Measurements from ENCODE around the gene ZFR.

ZFR gene

DNA sequence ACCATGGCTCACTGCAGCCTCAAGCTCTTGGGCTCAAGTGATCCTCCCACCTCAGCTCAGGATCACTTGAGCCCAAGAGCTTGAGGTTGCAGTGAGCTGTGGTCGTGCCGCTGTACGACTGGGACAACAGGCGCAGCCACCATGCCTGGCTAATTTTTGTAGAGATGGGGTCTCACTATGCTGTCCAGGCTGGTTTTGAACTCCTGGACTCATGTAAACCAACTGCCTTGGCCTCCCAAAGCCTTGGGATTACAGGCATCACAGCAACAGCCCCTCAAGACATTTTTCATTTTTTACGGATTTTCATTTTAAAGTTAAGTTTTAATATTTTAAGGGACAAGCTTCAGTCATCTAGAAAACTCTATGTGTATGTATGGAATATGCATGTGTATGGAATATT lies 78.9 kb downstream of the ZFR start:
- no peak overlapping the region for H3K4me3 ChIP-seq (ENCODE audit: low read depth, low read length)

DNA sequence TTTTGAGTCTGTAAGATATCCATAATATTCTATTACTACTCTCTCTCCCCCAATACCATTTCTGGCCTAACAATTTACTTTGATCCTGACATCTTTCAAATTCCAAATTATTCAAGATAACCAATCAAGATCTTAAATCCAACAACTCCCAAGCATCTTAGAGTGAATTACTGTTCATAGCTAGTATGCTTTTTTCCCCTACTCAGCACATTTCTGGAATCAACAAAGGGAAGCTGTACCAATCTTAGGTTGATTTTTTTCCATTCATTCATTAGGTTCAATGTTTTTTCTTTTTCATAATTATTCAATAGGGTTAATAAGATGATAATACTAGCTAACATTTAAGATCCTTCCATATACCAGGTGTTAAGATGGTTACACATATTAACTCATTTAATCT lies 81.5 kb downstream of the ZFR start:
- H3K4me3 ChIP-seq (ENCODE audit: low read depth, low read length): no peak overlapping the region

DNA sequence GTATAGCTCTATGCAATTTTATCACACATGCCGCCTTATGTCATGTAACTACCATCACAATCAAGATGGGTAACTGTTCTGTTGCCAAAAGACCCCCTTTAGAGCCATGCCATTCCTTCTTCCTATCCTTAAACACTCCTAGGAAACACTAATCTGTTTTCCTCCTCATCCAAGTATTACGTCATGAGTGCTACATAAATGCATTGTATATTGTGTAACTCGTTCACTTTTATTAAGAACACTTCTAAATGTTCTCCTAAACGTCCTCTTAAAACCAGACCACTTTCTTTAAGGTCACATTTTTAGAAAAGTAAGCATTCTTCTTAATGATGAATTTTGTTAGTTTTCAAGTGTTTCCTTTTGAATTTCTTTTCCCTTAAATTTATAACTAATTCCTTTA lies 82.0 kb downstream of the ZFR start:
- H3K4me3 ChIP-seq (ENCODE audit: low read depth, low read length): no peak overlapping the region

DNA sequence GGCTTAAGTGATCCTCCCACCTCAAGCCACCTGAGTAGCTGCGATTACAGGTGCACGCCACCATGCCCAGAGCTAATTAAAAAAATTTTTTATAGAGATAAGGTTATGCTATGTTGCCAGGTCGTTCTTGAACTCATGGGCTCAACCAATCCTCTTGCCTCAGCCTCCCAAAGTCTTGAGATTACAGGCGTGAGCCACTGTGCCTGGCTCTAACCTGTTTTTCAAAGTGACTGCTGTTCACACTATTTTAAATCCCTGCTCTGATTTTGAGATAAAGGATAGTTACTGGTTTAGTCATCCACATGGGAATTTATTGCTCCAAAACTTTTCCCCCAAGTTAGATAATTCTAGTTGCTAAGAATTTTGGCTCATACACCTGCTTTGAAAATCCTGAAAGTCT lies 83.6 kb downstream of the ZFR start:
- no peak overlapping the region for H3K4me3 ChIP-seq (ENCODE audit: low read depth, low read length)

DNA sequence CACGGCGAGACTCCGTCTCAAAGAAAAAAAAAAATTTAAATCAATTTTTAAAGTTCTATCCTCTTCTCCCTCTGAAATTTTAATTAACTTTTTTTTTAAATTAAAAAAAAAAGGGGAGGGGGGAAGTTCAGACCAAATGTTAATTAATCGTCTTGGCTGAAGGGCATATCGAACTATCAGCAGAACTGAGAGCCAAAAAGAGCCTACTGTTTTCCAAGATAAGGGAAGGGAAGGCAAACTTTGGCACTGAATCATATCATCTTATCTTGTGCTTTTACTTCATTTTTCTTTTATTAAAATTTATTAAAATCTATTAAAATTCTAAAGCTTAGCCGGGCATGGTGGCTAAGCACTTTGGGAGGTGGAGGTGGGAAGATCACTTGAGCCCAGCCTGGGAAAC lies 85.9 kb downstream of the ZFR start:
- no peak overlapping the region for H3K4me3 ChIP-seq (ENCODE audit: low read depth, low read length)

DNA sequence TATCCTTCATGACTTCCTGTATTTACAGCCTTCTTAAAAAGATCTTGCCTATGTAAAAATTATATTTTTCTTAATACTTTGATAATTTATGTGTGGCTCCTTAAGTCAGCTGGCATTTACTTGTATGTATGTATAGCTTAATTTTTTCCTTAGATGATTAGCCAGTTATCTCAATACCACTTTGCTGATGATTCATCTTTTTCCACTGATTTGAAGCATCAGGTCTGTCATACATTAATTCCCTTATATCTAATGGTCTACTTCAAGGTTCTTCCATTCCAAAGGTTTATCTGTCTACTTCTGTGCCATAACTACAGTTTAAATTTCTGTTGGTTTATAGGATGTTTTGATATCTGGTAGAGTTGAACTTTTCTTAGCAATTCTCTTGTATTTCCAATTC lies 86.9 kb downstream of the ZFR start:
- H3K4me3 ChIP-seq (ENCODE audit: low read depth, low read length): no peak overlapping the region

DNA sequence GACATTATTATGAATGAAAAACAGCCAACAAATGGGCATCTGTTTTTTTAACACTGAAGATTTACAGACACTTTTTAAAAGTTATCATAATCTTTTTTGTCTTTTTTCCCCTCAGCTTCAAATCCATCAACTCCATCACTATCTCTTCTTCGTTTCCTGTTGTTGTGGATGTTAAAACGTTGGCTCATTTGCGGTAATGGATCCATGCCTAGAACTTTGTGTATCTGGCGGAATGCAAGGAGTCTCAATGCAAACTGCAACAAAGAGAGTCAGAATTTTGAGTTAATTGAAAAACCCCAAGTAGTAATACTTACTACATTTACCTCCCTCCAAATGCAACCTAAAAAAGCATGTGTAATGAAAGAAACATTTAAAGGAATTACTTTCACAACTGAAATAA lies 88.9 kb downstream of the ZFR start:
- H3K4me3 ChIP-seq (ENCODE audit: low read depth, low read length): no peak overlapping the region

DNA sequence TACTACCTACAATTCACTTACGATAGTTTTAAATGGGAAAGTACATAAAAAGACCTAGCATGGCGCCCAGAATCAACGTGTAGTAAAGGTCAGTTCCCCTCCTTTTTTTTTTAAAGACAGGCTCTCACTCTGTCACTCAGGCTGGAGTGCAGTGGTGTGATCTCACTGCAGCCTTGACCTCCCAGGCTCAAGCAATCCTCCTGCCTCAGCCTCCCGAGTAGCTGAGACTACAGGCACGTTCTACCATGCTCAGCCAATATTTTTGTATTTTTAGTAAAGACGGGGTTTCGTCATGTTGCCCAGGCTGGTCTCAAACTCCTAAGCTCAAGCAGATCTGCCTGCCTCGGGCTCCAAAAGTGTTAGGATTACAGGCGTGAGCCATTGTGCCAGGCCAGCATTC lies 91.1 kb downstream of the ZFR start:
- H3K4me3 ChIP-seq (ENCODE audit: low read depth, low read length): no peak overlapping the region

DNA sequence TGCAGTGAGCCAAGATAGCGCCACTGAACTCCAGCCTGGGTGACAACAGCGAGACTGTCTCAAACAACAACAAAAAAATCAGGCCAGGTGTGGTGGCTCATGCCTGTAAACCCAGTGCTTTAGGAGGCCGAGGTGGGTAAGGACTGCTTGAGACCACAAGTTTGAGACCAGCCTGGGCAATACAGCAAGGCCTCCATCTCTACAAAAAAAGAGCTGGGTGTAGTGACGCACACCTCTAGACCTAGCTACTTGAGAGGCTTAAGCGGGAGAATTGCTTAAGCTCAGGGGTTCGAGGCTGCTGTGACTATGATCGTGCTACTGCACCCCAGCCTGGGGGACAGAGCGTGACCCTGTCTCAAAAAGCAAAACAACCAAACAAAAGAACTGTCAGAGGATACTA lies 91.9 kb downstream of the ZFR start:
- H3K4me3 ChIP-seq (ENCODE audit: low read depth, low read length): no peak overlapping the region

DNA sequence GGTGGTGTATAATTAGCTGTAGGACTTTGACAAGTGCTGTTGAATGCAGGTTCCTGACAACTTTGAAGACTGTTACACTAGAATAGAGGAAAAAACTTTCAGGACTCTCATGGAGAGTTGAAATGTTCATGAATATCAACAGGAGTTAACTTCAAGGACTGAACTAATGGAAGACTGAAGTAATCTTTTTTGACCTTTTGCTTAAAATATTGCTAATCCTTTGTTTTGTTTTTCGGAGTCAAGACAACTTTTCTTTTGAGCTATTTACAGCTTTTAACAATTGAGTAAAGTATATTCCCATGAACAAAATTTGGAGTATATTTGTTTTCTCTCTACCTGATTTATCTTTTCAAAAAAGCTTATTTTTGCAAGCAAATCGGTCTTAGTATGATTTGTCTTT lies 97.7 kb downstream of the ZFR start:
- H3K4me3 ChIP-seq (ENCODE audit: low read depth, low read length): no peak overlapping the region

DNA sequence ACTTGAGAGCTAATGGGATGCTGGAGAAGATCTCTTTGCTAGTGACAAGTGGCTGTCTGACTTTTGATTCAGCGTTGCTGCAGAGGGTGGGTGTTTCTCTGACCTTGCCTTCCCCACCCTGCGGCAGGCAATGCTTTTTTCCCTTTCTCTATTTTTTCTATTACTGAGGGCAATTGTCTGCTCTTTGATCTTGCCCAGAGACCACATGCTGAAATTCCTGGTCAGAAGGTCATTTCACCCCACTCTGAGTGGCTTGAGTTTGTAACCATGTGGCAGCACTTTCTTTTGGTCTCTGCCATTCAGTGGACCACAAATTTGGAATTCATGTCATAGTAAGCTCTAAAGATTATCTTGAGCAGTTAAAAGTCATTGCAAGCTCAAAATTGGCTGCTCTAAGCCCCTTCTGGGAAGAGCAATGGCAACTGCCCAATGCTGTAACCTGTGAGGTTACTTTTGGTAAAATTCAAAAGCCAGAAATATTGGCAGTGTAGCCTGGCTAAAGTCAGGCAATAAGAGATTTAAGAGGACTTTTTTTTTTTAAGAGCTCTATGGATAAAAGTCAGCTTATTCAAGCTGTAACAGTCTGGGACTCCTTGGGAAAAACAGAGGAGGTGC lies 101.4 kb downstream of the ZFR start:
- H3K4me3 ChIP-seq (ENCODE audit: low read depth, low read length): no peak overlapping the region

DNA sequence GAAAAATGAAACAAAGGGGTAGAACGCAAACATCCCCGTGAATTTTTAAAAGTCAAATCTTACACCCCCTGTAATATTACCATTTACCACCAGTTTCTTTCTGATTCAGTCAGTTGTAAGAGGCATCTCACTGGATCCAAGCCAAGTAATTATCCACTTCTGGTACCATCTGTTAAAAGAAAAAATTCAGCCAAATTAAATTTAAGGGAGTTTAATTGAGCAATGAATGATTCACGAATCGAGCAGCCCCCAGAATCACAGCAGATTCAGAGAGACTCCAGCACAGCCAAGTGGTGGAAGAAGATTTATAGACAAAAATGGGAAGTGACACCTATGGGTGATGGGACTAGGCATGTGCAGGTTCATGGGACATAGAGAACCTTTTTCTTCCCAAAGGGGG lies 101.9 kb downstream of the ZFR start:
- no peak overlapping the region for H3K4me3 ChIP-seq (ENCODE audit: low read depth, low read length)

DNA sequence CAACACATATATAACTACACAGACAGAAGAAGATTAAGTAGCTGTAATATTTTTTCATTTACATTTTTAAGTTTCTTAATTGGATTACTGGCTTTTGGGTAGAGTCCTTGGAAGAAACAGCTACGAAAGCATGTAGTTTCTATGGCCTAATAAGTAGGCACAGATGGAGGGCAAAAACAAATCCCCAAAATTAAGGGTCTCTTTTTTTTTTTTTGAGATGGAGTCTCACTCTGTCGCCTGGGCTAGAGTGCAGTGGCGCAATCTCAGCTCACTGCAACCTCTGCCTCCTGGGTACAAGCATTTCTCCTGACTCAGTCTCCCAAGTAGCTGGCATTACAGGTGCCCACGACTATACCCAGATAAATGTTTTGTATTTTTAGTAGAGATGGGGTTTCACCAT lies 104.7 kb downstream of the ZFR start:
- no peak overlapping the region for H3K4me3 ChIP-seq (ENCODE audit: low read depth, low read length)

DNA sequence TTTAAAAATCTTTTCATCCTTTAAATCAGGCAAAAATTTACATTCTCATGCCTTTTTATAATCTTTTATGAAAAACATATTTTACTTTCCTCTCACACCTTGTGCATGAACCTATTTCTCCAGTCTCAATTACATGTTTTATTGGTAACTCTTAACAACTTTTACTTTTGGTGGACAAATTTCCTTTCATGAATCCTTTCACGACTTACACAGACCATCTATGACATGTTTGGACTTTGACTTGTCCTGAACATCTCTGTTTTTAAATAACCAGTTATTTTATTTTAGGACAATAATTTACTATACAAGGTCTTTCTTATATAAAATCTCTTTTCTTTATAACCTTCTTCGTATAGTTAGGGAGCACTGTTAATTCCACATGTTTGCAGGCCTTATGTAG lies 105.3 kb downstream of the ZFR start:
- no peak overlapping the region for H3K4me3 ChIP-seq (ENCODE audit: low read depth, low read length)

DNA sequence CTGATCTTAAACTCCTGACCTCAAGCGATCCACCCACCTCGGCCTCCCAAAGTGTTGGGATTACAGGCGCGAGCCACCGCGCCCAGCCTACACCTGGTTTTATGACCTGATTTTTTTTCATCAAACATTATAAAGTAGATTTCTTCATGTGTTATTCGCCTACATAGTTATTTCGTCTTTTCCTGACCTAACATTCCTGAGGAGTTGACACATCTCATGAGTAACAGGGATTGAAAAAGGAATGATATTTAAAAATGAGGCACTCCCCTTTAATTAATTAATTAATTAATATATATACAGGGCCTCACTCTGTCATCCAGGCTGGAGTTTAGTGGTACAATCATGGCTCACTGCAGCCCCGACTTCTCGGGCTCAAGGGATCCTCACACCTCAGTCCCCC lies 111.6 kb downstream of the ZFR start:
- H3K4me3 ChIP-seq (ENCODE audit: low read depth, low read length): no peak overlapping the region

DNA sequence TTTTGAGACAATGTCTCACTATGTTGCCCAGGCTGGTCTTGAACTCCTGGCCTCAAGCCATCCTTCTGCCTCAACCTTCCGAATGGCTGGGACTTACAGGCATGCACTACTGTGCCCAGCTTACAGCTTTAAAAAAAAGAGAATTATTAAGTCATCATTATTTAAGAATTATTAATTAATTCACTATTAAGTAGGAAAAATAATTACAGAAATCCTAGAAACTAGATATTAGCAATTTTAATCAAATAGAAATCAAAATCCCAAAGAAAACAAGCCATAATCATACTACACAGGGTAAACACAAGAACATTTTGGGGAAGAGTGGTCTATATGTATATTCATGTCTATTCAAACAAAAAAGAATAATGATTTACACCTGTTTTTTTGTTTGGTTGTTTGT lies 112.2 kb downstream of the ZFR start:
- H3K4me3 ChIP-seq (ENCODE audit: low read depth, low read length): no peak overlapping the region

DNA sequence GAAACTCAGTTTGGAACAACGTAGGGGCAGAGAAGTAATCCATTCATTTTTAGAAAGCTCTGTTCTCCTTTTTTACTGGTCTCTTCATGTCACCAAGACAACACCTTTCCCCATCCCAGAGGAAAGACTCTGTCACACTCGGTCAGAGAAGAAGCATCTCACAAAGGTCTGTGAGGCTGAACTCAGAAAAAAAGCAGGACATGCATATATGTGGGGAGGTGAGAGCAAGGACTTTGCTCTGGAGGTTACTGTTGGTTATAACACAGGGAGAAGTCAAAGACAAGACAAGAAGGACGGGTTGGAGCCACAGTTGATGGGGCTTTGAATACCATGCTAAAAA lies 112.6 kb downstream of the ZFR start:
- H3K4me3 ChIP-seq (ENCODE audit: low read depth, low read length): no peak overlapping the region

DNA sequence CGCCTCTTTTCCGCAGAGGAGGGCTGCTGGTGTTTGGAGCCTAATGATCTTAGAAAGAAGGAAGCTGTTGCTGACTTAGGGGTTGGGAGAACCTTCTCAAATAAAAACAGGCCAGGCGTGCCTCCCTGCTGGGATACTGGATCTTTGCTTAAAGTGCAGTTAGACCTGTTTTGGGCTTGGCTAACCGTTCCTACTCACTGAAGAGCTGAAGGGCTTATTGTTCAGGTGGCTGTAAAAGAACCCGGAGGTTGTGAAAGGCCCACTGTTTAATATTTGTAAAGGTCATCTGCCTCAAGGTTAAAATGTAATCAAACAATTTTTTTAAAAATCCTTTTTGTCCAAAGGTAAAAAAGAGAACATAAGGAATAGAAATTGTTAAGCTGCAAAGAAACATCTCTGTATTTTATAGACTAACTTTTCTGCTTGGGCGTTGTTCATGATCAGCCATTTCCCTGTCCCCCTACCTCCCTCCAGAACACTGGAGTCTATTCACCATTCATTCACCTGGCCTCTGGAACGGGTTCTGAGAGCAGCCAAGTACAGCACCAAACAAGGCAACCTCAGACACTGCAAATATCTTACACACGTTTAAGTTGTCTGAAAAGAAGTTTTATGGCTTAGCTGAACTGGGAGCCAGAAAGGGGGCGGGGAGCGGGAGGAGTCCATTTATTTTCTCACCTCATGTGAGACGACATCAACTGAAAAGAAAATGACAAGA lies 113.2 kb downstream of the ZFR start:
- H3K4me3 ChIP-seq (ENCODE audit: low read depth, low read length): no peak overlapping the region

DNA sequence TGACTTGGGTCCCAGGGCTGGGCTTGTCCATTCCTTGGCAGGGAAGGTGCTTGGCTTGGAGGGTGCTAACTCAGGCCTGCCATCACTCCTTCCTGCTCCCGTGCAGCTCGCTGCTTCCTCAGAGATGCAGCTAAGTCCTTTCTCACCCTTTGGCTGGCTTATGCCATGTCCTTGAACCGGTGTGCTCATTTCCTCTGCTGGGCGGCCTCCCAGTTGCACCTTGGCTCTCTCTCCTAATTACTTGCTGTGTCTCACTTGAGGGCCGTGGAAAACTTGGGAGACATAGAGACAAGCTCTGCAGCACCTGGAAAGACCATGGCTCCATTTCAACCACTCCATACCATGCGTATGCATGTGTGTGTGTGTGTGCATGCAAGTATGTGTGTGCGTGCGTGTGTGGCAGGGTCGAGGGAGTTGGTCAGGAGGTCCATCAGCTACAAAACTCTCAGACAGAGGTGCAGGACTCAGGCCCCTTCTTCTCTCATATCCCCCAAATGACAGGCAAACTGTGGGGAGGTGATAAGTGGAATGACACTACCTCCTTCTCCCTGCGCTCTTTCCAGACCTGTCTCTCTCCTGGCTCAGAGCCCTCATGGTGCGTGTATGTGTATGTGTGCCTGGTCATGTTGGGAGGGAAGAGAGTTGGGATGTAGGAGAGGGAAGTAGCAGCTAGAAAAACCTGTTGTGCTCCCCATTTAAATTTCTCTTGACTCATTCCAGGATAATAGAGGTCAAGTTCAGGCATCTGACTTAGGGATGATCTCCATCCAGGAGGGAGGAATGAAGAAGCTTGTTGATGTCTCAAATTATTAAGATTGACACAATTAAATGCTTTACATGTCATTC lies 114.2 kb downstream of the ZFR start:
- no peak overlapping the region for H3K4me3 ChIP-seq (ENCODE audit: low read depth, low read length)

DNA sequence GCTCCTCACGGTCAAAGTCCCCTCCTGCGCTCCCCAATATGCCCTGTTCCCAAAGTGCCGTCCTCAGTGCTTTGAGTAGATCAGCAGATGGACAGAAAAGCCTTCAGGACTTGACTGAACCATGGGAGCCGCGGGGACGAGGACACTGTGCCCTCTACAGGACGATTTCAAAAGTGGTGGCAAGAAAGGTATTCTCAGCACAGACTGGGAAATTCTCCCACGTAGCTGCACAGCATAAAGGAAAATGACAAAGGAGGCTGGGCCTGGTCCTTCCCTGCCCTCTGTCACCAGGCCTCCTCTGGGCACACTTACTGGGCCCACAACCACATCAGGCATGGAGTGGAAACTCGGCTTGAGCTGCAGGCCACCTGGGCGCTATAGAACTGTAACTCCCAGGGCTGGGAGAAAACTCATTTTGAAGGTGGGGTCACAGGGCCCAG lies 115.1 kb downstream of the ZFR start:
- H3K4me3 ChIP-seq (ENCODE audit: low read depth, low read length): no peak overlapping the region

DNA sequence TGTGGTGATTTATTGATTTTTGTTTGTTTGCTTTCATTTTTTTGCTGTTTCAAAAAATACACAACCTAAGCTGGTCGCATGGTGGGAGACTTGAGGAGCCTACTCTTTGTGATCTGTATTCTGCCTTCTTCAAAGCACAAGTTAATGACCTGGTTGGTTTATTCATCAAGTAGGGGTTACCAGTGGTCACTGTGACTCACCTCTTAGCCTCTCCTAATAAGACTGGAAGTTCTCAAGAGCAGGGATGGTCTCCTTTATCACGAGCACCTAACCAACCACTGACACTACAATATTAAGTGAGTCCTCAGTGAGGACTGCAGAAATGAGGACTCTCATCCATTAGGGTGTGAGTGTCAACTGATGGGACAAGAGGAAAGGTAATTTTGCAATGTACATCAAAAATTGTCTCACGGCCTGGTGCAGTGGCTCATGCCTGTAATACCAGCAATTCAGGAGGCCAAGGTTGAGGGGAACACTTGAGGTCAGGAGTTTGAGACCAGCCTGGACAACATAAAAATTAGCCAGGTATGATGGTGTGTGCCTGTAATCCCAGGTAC lies 118.2 kb downstream of the ZFR start:
- no peak overlapping the region for H3K4me3 ChIP-seq (ENCODE audit: low read depth, low read length)

DNA sequence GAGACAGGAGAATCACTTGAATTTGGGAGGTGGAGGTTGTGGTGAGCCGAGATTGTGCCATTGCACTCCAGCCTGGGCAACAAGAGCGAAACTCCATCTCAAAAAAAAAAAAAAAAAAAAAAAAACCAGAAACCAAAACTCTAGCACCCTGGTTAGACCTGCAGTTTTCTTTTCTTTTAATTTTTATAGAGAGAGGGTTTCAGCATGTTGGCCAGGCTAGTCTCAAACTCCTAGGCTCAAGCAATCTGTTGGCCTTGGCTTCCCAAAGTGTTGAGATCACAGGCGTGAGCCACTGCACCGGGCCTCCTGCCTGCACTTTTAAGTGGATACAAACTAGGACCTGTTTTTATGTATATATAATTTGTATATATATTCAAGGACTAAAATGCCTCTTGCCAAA lies 118.9 kb downstream of the ZFR start:
- H3K4me3 ChIP-seq (ENCODE audit: low read depth, low read length): no peak overlapping the region
